Pons (tissue), 1 donor: ENCODE data around the gene FGF16.
"Not testable (repeated sequence)": the region's sequence is repeated elsewhere in the genome, so short reads cannot be mapped to it uniquely, and the experiment has no call there.

Experiments used
- DNase-seq: peaks from one replicate; pipeline ENCODE4 v3.0.0-alpha.2; 2016; ENCODE audit warnings: low spot score

The FGF16 gene

DNA sequence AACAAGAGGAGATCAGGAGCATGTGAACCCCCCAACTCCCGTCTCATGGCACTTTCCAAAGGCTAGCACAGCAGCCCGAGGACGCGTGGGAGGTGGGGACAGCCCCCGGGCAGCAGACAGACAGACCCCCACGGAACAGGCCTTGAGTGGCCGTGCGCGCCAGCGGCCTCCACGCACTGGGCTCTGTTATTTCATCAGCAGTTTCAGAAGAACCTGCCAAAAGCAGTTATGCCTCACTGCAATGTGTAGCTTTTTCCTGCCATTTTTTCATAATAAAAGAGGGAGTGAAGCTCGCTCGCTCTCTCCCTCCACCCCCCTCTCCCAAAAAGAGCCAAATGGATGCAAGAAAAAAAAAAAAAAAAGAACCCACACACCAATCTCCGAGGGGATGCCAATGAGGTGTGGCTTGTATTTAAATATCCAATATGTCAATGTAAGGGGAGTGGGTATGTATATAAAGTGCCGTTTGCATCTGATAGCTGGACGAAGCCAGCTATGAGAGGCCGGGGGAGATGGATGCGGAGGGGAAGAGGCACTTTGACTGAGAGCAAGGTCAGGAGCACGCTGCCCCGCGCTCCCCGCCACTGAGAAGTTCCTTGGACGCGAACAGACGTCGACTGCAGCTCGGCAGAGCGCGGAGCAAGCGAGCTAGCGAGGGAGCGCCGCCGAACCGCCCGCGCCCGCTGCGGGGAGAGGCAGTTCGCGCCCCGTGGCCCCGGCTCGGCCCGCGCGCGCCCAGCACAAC, at the start of gene FGF16:
TSS of gene FGF16 (plus strand) at position 482 of the 745 bp plus-strand sequence. CDS start 286 bp downstream, outside the sequence.
- DNase-seq, result no peak

DNA sequence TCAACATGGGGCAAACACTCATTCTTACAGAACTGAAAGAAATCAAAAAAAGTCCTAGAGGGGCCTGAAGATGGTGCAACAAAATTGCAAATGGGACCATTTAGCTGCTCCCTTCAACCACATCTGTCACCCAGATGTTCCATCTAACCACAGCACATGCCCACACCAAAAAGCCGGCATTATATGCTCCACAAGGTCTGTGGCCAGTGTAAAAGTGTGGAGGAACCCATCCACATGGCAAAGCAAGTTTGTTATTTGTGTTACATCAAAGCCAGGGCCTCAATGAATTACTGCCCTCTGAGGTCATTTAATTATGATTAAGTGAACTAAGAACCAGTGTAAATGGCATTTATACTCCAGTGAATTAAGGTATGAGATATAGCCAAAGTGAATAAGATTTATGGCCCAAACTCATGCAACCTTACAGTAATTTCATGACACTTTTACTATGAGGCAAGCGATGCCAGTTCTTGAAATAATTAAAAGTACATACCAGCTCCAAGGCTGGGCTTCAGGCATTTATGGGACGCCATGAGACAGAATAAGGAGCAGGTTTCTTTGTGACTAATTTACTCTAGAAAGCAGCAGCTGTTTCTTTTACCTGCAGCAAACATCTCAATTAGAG, 48.7 kb upstream of the FGF16 start:
- no peak for DNase-seq

DNA sequence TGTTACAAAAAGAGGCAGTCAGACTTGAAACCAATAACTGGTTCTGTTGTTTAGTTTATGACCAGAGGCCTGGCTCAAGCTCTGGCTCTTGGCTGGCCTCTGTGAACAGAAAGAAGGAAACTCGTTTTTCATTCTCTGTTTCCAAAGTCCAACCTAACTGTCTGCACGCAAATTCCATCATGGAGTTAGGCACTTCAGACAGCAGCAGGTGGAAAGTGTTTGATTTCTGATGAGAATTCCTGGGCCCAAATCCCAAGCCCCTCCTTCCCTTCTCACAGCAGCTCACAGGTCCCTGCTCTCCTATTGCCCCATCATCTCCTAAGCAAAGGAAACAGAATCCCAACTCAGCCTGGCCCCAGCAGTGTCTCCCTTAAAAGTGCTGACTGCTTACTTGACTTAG, 42.8 kb upstream of the FGF16 start:
- no peak for DNase-seq

DNA sequence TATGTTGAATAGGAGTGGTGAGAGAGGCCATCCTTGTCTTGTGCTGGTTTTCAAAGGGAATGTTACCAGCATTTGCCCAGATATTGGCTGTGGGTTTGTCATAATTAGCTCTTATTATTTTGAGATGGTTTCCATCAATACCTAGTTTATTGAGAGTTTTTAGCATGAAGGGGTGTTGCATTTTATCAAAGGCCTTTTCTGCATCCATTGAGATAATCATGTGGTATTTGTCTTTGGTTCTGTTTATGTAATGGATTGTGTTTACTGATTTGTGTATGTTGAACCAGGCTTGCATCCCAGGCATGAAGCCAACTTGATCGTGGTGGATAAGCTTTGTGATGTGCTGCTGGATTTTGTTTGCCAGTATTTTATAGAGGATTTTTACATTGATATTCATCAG, 39.4 kb upstream of the FGF16 start:
- DNase-seq, result not testable (repeated sequence)

DNA sequence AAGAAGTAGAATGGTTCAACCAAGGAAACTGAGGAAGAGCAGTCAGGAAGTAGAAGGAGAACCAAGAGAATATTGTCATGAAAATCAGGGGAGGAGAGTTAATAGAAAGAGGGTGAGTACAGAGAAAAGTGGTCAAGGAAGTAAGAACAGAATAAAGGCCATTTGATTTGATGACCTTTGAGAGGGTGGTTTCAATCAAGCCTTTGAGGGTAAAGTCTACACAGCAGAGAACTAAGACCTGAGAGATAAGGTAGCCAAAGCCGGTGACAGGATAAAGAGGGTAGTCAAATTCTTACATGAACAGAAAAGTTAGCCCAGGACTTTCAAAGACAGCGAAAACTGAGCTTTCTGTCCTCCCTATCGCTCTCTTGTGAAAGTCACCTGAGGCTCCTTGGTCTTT, 34.6 kb upstream of the FGF16 start:
- DNase-seq, result no peak

DNA sequence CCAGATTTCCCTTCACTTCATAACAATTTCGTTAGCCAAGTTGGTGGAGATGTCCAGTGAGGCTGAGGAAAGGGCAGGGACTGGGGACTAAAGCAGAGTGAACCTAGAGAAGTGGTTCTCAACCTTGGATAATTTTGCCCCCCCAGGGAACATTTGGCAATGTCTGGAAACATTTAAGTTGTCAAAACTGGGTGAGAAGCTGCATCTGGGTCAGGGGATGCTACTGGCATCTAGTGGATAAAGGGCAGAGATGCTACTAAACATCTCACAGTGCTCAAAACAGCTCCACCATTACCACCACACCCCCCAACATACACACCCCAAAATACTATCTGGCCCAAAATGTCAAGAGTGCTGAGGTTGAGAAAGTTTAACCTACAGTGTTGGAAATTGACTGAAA, 32.0 kb upstream of the FGF16 start:
- DNase-seq, result no peak

DNA sequence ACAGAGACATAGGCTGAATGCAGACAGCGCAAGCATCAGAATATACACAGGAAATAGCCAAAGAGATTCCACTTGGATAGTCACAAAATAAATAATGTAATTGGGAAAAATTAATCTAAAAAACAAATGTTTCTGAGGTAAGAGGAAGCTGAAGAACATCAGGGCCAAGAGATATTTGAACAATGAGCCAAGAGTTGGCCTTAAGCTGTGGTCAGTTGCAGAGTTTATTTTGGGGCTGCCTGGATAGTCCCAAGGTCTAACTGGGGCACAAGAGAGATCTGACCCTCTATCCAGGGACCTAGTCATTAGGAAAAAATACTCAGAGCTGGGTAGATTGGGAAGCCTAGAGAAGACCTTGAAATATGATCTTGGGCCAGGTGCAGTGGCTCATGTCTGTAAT, 31.3 kb upstream of the FGF16 start:
- no peak for DNase-seq

DNA sequence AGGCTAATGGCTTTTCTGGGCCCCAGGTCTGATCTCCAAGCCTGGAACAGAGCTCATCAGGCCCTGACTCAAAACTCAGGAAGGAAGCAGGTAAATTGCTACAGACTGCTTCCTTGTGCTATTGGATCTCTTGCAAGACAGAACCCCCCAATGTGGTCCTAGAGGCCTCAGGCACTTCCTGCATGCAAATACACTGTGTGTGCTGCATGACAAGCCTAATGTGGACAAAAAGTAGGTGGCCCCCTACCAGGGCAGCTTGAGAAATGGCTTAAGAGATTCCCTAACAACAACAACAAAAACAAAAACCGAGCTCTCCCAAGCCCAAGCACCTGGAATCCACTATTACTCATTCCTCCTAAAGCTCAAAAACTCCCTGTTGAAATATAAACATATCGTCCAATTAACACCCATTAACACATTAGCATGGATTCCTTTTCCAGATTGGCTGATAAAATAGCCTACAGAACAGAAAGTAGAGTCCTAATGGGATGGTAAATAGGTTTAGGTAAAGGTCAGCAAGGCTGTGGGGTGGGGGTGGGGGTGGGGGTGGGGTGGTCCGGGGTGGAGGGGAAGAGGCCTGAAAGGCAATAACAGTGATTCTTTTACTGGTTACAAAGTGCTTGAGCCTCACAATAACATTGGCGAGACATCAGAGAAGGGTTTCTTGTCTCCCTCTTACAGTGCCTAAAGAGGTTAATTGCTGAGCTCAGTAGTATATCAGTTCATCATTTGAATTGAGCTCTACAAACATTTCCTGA, 24.1 kb upstream of the FGF16 start:
- no peak for DNase-seq

DNA sequence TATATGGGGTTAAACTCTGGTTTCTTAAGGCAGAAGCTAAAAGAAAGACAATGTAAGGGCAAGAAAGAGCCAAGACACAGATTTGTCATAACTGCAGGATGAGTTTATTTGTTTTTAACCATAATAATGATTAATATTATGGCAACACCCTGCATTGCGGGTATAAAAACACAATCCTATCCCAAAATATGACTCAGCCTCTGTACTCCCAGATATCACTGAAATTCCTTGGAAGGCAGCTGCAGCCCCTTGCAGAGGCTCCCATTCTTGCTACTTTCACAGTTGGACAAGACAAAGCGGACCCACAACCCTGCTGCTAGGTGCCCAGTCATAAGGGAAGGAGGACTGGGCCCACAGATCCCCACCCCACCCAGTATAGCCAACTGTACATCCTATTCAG, 20.4 kb upstream of the FGF16 start:
- no peak for DNase-seq

DNA sequence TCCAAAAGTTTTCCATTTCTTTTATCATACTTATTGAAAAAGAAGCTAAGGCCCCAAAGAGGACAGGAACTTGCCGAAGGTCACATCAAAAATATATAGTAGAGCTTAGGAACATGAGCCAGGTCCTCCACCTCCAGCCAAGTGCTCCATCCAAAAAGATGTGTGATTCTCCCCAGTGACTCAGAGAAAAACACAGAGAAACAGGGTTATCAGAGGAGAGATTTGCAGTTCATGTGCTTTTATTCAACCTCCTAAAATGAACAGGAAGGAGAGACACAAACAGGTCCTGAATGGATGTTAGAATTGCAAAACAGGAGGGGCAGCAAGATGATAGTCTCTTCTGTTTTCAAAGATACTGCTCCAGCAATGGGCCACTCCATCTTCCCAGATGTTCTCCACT, 19.6 kb upstream of the FGF16 start:
- DNase-seq, result no peak

DNA sequence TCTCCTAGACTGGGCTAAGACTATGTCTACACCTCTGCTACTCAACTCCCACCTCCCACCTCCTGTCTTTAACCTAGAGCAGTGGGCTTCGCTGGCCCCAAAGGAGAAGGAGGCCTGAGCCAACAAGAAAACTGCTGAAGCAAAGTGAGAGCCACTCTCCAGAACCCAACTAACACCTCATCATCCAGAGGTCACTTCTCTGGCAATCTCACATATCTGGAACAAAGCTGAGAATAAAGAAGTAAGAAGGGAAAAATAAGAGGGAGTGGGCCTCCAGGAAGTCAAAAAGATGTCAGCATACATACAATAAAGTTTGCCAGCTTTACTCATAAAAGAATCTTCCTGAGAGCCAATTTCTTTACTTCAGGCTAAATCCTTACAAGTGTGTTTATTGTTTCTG, 18.6 kb upstream of the FGF16 start:
- DNase-seq, result no peak

DNA sequence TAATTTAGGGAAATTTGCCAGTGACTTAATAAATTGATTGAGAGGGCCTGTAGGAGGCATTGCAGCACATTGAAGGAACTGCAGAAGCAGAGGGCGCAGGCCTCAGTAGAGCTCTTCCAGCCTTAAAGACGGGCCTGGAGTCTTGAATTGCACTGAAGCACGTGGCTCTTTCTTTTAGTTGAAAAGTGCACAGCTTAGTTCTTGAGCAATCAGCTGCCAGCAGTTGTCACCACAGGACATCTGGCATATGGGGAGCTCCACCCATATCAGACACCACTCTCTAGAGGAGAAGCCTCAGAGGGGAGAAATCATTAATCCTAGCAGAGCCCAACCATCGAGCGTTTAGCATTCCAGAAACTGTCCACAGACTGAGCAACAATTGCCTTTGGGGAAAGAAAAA, 16.0 kb upstream of the FGF16 start:
- no peak for DNase-seq

DNA sequence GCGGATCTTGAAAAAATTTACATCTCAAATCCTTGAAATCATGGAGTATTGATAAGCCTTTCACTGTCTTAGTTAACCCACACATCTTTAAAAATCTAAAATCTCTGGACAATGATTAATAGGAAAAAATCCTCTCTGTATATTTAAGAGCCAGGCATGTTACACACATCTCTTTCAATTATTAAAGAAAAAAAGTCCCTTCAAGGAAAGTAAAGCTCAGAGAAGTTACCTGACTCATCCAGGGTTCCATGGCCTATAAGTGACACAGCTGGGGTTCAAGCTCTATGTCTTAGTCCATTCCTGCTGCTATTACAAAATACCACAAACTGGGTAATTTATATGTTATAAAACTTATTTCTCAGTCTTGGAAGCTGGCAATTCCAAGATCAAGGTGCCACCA, 14.2 kb upstream of the FGF16 start:
- DNase-seq, result no peak

DNA sequence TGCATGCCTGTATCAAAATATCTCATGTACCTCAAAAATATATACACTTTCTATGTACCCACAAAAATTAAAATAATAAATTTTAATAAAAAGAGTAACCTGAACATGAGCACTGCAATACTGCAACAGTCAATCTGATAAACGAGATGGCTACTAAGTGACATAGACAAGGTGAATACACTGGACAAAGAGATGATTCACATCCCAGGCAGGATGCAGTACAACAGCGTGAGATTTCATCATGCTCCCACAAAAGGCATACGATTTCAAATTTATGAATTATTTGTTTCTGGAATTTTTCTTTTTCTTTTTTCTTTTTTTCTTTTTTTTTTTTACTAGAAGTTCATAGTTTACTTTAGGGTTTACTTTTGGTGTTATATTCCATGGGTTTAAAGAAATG, 12.2 kb upstream of the FGF16 start:
- DNase-seq, result no peak

DNA sequence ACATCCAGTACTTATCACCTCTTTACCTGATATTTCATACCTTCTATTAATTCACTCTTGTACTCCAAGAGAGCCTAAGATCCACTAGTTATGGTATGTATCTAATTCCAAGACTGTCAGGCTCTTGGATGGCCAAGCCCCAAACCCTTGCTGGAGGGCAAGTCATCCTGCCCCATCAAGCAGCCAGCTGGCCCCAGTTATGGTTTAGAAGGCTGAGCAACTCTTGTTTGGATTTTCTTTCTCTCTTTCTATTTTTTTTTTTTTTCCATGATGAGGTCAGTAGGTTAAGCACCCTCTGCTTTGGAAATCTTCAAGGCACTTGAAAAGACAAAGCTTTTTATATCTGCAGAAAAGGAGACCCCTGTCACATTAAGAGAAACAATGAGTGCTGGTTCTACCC, 10.9 kb upstream of the FGF16 start:
- DNase-seq, result no peak

DNA sequence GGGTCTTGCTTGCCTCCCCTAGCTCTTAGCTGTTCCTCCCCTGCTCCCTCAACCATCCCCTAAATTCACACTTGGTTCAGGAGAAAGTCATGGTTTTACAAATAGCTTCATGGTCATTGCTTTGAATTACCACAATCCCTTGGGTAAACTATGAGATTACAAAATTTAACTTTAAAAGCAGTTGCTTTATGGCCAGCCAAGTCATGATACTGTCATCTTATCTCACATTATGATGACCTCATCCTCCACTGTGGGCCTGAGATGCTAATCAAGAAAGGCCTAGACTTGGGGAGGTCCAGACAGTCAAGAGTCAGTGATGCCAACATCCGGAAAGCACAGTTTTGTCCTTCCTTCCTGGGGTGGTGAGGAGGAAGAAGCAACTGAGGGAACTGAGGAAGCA, 10.5 kb upstream of the FGF16 start:
- no peak for DNase-seq

DNA sequence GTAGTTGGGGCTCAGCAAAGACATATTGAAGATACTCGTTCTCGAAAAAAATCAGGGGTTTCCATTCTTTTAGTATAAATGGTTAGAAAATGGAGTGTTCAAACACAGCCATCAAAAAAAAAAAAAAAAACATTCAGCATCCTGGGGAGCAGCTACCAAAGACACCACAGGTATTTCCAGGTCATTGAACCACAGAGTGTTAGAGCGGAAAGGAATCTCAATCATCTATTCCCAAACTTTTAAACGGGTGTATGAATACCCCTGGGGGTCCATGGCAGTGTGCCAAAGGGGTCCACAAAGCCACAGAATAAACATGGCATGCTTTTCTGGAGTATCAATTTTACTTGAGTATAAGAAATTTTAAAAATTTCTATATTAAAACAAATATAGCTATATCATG, 6.9 kb upstream of the FGF16 start:
- DNase-seq, result no peak

DNA sequence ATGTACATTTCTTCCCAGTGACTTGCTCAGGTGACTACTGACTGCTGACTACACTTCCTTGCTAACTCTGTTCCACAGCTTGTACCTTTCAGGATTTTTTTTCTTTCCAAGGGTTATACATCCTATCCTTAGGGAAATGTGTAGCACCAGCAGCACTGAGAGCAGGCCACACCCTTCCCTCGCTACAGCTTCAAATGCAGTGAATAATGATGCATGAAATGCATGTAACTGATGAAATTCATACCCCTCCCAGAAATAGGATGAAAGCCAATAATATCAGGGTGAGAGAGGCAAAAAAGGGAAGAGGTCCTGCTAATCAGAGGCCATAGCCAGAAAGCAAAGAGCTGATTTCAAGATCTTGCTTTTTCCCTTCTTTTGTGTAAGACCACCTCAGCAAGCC, 6.2 kb upstream of the FGF16 start:
- no peak for DNase-seq

DNA sequence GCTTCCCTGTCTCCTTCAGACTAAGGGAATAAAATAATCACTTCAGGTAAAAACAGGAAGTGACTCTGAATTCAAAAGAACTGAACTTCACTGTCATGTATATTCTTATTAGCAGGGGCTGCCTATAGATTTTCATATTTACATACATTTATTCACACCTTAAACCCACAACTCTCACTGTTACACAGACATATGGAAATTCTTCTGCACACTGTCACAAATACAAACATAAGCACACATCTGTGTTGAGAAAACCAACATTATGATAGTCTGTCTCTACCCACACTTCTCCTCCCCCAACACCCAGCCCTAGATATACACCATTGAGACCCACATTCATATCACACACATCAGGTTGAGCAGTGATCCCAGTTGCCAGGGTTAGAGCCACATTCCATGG, 5.7 kb upstream of the FGF16 start:
- DNase-seq, result no peak

DNA sequence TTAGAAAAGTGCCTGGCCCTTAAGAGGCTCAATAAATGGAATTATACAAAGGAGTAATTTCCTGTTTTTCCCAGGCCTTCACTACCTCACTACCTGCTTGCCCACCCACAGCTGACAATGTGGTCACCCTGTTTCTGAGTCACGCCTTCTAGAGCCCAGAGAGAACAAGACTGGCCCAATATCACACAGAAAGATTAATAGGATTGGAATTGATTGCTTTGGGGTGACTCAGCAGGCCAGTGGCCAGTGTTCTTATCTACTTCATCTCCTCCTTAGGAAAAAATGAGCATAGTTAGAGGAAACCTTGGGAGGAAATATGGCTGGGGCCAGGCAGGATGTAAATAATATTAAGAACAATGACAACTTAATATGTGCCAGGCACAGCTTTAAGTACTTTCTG, 4.5 kb upstream of the FGF16 start:
- DNase-seq, result no peak

DNA sequence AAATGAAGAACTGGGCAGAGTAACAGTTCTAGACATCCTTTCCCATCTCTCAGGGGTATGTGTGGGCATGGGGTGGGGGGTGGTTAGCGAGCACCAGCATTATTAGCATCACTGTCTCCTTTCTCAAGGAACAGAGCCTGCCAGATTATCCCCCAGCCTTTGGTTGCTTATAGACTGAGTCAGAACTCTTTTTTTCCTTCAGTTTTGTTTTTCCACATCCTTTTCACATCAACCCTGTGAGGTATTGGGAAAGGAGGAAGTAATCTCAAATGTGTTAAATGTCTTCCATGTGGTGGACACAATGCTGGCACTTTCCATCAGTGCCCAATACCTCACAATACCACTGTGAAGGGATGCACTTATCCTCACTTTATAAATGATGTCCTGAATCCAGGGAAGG, 3.1 kb upstream of the FGF16 start:
- no peak for DNase-seq

DNA sequence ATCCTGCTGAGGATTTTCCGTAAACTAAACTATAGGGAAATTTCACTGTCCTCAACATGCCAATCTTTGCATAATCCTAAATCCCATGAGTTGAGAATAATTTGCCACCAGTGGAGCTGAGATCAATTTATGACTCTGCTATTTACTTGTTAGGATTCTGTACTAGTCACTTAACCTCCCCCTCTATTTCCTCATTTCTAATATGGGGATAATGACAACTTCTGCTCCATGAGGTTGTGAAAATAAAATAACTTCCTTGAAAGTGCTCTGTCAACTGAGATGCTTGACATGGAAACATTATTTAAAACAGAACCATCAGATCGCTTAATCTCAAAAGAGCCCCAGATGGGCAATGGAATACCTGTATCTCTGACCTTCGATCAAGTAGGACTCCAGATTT, 2.6 kb upstream of the FGF16 start:
- DNase-seq, result no peak

DNA sequence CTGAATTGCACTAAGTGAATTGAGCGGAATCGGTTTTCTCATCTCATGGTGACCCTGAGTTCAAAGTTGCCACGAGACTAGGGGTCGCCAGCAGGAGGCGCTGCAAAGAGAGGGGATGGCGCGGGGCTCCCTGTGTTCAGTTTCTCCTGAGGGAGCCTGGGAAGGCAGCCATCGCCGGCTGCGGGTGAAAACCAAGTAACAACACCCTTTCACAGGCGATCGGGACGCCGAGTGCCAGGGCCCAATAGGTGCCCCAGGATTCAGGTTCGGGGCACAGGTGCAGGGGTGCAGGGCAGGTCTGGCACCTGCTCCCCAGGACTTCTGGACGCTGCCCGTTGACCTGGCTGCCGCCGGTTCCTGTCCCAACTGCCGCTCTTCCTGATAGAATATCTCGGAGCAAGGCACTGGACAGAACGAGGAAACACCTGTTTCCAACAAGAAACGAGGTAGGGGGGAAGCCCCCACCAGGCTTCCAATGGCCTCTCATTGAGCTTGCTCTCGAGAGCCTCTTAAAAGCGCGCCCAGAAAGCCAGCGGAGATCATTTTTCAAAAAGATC, 1.1 kb upstream of the FGF16 start:
- DNase-seq, result no peak
